ENCODE results near the gene KRT37.

DNA sequence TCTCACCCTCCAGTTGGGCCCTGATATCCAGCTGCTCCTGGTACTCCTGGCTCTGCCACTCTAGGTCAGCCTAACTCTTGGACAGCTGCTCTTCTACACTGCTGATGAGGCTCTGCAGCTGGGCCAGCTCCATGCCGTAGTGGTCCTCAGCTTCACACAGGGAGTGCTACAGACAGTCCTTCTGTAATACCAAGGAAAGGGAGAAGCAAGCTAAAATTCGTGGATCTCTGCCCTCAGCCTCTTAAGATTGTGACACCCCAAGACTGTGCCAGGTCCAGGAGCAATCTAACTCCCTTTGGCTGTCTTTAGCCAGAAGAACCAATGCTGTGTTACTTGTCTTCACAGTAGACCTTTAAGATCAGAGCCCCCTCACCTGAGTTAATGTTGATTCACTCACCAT, 24.1 kb upstream of the KRT37 start:
- TF ChIP-seq, protein P1, sequence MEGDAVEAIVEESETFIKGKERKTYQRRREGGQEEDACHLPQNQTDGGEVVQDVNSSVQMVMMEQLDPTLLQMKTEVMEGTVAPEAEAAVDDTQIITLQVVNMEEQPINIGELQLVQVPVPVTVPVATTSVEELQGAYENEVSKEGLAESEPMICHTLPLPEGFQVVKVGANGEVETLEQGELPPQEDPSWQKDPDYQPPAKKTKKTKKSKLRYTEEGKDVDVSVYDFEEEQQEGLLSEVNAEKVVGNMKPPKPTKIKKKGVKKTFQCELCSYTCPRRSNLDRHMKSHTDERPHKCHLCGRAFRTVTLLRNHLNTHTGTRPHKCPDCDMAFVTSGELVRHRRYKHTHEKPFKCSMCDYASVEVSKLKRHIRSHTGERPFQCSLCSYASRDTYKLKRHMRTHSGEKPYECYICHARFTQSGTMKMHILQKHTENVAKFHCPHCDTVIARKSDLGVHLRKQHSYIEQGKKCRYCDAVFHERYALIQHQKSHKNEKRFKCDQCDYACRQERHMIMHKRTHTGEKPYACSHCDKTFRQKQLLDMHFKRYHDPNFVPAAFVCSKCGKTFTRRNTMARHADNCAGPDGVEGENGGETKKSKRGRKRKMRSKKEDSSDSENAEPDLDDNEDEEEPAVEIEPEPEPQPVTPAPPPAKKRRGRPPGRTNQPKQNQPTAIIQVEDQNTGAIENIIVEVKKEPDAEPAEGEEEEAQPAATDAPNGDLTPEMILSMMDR (IDR thresholded peaks at IDR 0.05; ENCODE audit: low read depth, low read length): no peak
- TF ChIP-seq POLR2A (IDR thresholded peaks at IDR 0.05; ENCODE audit: extremely low read depth, insufficient read length) (no peak), MYC (IDR thresholded peaks at IDR 0.05; ENCODE audit: low read depth, low read length) (no peak)
- TF ChIP-seq, protein P2, sequence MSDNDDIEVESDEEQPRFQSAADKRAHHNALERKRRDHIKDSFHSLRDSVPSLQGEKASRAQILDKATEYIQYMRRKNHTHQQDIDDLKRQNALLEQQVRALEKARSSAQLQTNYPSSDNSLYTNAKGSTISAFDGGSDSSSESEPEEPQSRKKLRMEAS (IDR thresholded peaks at IDR 0.05; ENCODE audit: low read depth, low read length): no peak
